Psoas muscle (tissue), 8 donors: ENCODE results near the gene YARS1. TPM values are rescaled to one million over a fixed set of nuclear protein-coding genes. Genes with fewer than 3 reads are reported as not detected.

ENCODE experiments used
- ATAC-seq, 4 donors: fragments of 200-7000 bp; cut with Tn5 transposase; one replicate each; pipeline ENCODE4 v1.9.1; 2020; ENCODE audit warnings: moderate library complexity in 3 of 4, mild to moderate bottlenecking in 2 of 4
- DNase-seq, 2 donors: peaks; one replicate each; pipeline ENCODE4 v3.0.0-alpha.2; 2020
- H3K27ac ChIP-seq: fragments of 200-600 bp; one replicate; pipeline ENCODE4 v1.8.0; 2022
- H3K27me3 ChIP-seq, 3 donors: fragments of 200-600 bp in 1 of 3; one replicate each; pipeline versions ENCODE4 v1.6.1 to v1.8.0; 2013 to 2022; ENCODE audit warnings: low read length in 2 of 3, mild to moderate bottlenecking in 2 of 3, moderate library complexity in 1 of 3; ENCODE audit not compliant: insufficient read depth in 3 of 3
- H3K36me3 ChIP-seq, 2 donors: fragments of 200-600 bp in 1 of 2; one replicate each; pipeline versions ENCODE4 v1.6.1 to v1.8.0; 2013 to 2022; ENCODE audit warnings: low read depth in 1 of 2, mild to moderate bottlenecking in 1 of 2, moderate library complexity in 1 of 2; ENCODE audit not compliant: insufficient read depth in 1 of 2
- H3K4me1 ChIP-seq: fragments of 200-600 bp; one replicate; pipeline ENCODE4 v1.8.0; 2022
- H3K4me3 ChIP-seq: fragments of 200-600 bp; one replicate; pipeline ENCODE4 v1.8.0; 2022; ENCODE audit warnings: mild to moderate bottlenecking
- H3K9me3 ChIP-seq: fragments of 200-600 bp; one replicate; pipeline ENCODE4 v1.8.0; 2022
- WGBS, 3 donors: extraction: QIAGEN DNeasy Blood & Tissue Kit; methylation state at CpG; one replicate each; pipeline versions ENCODE4 v1.1.6 to v1.1.7; 2013; 5-methylcytosine and 5-hydroxymethylcytosine counted together
- intact Hi-C, 2 donors: fragments of 100-400 bp; cut with DNase I; formaldehyde crosslinking; loops; one replicate each; pipeline versions ENCODE4 v1.11.0 to v1.14.2; 2022
- polyA plus RNA-seq, 3 donors: library from polyadenylated mRNA; stranded (reverse); fragments of 200-250 nt; gene quantifications; one replicate each; pipeline ENCODE4 v1.2.3, GENCODE V29; 2013
- total RNA-seq, 4 donors: library from RNA; stranded (reverse); fragmentation: NEBNext Ultra II Directional in 2 of 4; extraction: Animal tissue kit (Norgen Biotek cat#: 25700) in 2 of 4; gene quantifications; one replicate each; pipeline versions ENCODE4 v1.2.1 to v1.2.4, GENCODE V29; 2021 to 2023
- TF ChIP-seq, protein P1 (sequence below): fragments of 200-600 bp; IDR thresholded peaks from one replicate; pipeline ENCODE4 v1.8.0; 2022; ENCODE audit warnings: antibody characterized with exemption
- donor health status: healthy with polysubstance abuse.
- donor health status: DM: no; HTN: no; CAD: no; lungs with moderate emphysema.
- donor health status: Bipolar disorder and iron deficiency.
- donor health status: healthy.
- donor health status: DM: yes; HTN: yes; CAD: no.
- donor health status: DM: no; HTN: no; CAD: no.
- donor health status: DM: no; HTN: no; CAD: no.
- donor health status: DM: yes; HTN: yes; CAD: no.

YARS1 gene
- total and polyA plus RNA-seq, 7 donors, result 36.9 to 114 (median 80.9) TPM

- 70 to 75% (median 72%) methylated on average over 11 of the region's 11 CpGs for WGBS, 3 donors
- TF ChIP-seq, protein P1, sequence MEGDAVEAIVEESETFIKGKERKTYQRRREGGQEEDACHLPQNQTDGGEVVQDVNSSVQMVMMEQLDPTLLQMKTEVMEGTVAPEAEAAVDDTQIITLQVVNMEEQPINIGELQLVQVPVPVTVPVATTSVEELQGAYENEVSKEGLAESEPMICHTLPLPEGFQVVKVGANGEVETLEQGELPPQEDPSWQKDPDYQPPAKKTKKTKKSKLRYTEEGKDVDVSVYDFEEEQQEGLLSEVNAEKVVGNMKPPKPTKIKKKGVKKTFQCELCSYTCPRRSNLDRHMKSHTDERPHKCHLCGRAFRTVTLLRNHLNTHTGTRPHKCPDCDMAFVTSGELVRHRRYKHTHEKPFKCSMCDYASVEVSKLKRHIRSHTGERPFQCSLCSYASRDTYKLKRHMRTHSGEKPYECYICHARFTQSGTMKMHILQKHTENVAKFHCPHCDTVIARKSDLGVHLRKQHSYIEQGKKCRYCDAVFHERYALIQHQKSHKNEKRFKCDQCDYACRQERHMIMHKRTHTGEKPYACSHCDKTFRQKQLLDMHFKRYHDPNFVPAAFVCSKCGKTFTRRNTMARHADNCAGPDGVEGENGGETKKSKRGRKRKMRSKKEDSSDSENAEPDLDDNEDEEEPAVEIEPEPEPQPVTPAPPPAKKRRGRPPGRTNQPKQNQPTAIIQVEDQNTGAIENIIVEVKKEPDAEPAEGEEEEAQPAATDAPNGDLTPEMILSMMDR, result no peak
- intact Hi-C loops, result loop anchor here in 1 of 2 donors (5.0 kb wide), 2 partner anchors 53 to 117 kb away; partner anchors contain the start of genes FNDC5 and SYNC
- Histone ChIP-seq H3K27me3 (no peaks in the 10 kb centered on the region), H3K4me1 (peaks cover 33% of the 10 kb centered on the region), H3K27ac (peak overlapping the region; percentile 94), H3K9me3 (no peaks in the 10 kb centered on the region), H3K4me3 (peak overlapping the region; percentile 74), H3K36me3 (no peaks in the 10 kb centered on the region)
- ATAC-seq (no peak), DNase-seq (no peak)
Observed at GRCh38 chr1:32818804-32819541, 1.8 kb upstream of the YARS1 start.

- peak overlapping the region; percentile 74 for H3K4me3 ChIP-seq
- ATAC-seq (peak; percentile 54 to 74 (median 69)), DNase-seq (peak; percentile 86 to 91)
- H3K27me3 ChIP-seq, result no peaks in the 10 kb centered on the region
- TF ChIP-seq, protein P1, result no peak
- no peaks in the 10 kb centered on the region for H3K9me3 ChIP-seq
- peaks cover 42% of the 10 kb centered on the region for H3K4me1 ChIP-seq
- peak overlapping the region; percentile 94 for H3K27ac ChIP-seq
- intact Hi-C loops, result loop anchor here in 1 of 2 donors (5.0 kb wide), 2 partner anchors 54 to 116 kb away; partner anchors contain the start of genes FNDC5 and SYNC
- 1% methylated on average over 49 to 51 of the region's 51 CpGs for WGBS, 3 donors
- no peaks in the 10 kb centered on the region for H3K36me3 ChIP-seq
Observed at GRCh38 chr1:32817815-32818786, 943 bp upstream of the YARS1 start.

- Histone ChIP-seq H3K4me1 (peaks cover 43% of the 10 kb centered on the region), H3K4me3 (peak overlapping the region; percentile 74), H3K36me3 (no peaks in the 10 kb centered on the region), H3K9me3 (no peaks in the 10 kb centered on the region), H3K27me3 (no peaks in the 10 kb centered on the region), H3K27ac (peak overlapping the region; percentile 94)
- peak; percentile 13 to 39 (median 32) for ATAC-seq
- peak in 1 of 2 donors; percentile 49 for DNase-seq
- 0% methylated on average over 15 of the region's 15 CpGs for WGBS, 3 donors
- intact Hi-C loops, result loop anchor here in 1 of 2 donors (5.0 kb wide), 2 partner anchors 56 to 114 kb away; partner anchors contain the start of genes FNDC5 and SYNC
- TF ChIP-seq, protein P1, result no peak
Observed at GRCh38 chr1:32816676-32817158, 441 bp downstream of the YARS1 start.

DNA sequence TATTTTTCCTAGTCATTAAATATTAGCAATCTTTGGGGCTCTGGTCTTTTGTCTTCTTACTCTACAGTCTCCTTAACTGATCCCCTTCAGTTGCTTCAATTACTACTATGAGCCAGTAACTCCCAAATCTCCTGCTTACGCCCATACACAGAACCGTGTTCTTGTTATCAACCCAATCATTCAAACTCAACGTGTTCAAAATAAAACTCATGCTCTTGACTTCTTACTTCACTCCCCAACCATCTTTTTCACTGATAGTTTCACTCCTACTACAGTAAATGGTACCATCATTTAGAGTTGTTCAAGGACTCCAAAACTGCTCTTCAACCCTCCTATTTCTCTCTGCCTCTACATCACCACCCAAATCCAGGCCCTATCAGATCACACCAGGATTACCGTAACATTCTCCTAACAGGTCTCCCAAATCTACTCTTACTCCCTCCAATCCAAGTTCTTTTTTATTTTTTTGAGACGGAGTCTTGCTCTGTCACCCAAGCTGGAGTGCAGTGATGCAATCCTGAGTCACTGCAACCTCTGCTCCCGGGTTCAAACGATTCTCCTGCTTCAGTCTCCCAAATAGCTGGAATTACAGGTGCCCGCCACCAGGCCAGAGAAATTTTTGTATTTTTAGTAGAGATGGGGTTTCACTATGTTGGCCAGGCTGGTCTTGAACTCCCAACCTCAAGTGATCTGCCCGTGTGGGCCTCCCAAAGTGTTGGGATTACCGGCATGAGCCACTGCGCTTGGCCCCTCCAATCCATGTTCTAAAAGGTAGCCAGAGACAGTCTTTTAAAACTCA, 3.0 kb downstream of the YARS1 start:
- ATAC-seq (no peak), DNase-seq (no peak)
- intact Hi-C loops, result no loop called here
- peak overlapping the region; percentile 23 for H3K4me3 ChIP-seq
- H3K27me3 ChIP-seq, result no peaks in the 10 kb centered on the region
- 68 to 81% (median 76%) methylated on average over 11 of the region's 11 CpGs for WGBS, 3 donors
- H3K27ac ChIP-seq, result peak overlapping the region; percentile 54
- no peaks in the 10 kb centered on the region for H3K9me3 ChIP-seq
- TF ChIP-seq, protein P1, result no peak
- H3K36me3 ChIP-seq, result peaks cover 10 to 20% of the 10 kb centered on the region in 2 donors
- H3K4me1 ChIP-seq, result peaks cover 35% of the 10 kb centered on the region
